ENCODE results near the gene TLR9.
"Not testable (repeated sequence)": the region's sequence is repeated elsewhere in the genome, so short reads cannot be mapped to it uniquely, and the experiment has no call there.

TLR9 gene

DNA sequence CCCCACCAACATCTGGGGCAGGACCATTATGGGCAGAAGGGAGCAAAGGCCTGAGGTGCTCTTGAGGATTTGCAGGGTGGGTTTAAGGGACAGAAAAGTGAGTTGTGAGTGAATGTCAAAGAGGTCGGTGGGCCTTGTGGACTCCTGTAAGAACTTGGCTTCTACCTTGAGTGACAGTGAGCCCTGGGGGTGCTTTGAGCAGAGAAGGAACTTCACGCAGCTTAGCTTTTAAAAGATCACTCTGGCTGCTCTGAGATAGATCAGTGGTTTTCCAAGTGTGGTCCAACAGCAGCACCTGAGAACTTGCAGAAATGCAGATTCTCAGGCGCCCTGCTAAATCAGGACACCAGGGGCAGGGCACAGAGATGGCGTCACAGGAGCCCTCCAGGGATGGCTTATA lies 42.8 kb downstream of the TLR9 start:
- Histone ChIP-seq H3K4me3 (ENCODE audit: low read depth in 1 of 2, low read length in 2 of 2) (no peak overlapping the region), H3K9ac (ENCODE audit: low read depth, low read length) (no peak overlapping the region), H3K27me3 (ENCODE audit: insufficient read depth, low read length, poor library complexity) (no peaks in the 10 kb centered on the region), H3K4me1 (ENCODE audit: insufficient read depth, low read length) (no peaks in the 10 kb centered on the region), H4K20me1 (ENCODE audit: insufficient read depth, low read length) (no peaks in the 10 kb centered on the region), H3K79me2 (ENCODE audit: insufficient read depth, low read length) (no peaks in the 10 kb centered on the region), H3K9me3 (ENCODE audit: insufficient read depth, low read length, severe bottlenecking) (no peaks in the 10 kb centered on the region), H3K36me3 (ENCODE audit: insufficient read depth, low read length) (no peaks in the 10 kb centered on the region), H3K4me2 (ENCODE audit: insufficient read depth, low read length) (no peak overlapping the region), H3K27ac (ENCODE audit: low read length) (no peak overlapping the region), H2AFZ (ENCODE audit: low read depth, low read length) (no peak overlapping the region)
- DNase-seq (no peak), ATAC-seq (ENCODE audit: insufficient read depth, low read depth) (no peak)
- no peak for TF ChIP-seq EZH2 (IDR thresholded peaks at IDR 0.05; ENCODE audit: borderline replicate concordance, low read depth, low read length, severe bottlenecking)
- TF ChIP-seq, protein P1, sequence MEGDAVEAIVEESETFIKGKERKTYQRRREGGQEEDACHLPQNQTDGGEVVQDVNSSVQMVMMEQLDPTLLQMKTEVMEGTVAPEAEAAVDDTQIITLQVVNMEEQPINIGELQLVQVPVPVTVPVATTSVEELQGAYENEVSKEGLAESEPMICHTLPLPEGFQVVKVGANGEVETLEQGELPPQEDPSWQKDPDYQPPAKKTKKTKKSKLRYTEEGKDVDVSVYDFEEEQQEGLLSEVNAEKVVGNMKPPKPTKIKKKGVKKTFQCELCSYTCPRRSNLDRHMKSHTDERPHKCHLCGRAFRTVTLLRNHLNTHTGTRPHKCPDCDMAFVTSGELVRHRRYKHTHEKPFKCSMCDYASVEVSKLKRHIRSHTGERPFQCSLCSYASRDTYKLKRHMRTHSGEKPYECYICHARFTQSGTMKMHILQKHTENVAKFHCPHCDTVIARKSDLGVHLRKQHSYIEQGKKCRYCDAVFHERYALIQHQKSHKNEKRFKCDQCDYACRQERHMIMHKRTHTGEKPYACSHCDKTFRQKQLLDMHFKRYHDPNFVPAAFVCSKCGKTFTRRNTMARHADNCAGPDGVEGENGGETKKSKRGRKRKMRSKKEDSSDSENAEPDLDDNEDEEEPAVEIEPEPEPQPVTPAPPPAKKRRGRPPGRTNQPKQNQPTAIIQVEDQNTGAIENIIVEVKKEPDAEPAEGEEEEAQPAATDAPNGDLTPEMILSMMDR (IDR thresholded peaks at IDR 0.05; ENCODE audit: borderline replicate concordance, extremely low read depth, low read length, poor library complexity, severe bottlenecking) = no peak

GRCh38 chr3:52182196-52182595 lies 43.2 kb downstream of the TLR9 start:
- no peak for DNase-seq
- H3K4me2 ChIP-seq (ENCODE audit: insufficient read depth, low read length) = no peak overlapping the region
- no peak overlapping the region for H2AFZ ChIP-seq (ENCODE audit: low read depth, low read length)
- no peak for ATAC-seq (ENCODE audit: insufficient read depth, low read depth)
- no peaks in the 10 kb centered on the region for H3K9me3 ChIP-seq (ENCODE audit: insufficient read depth, low read length, severe bottlenecking)
- no peak overlapping the region for H3K27ac ChIP-seq (ENCODE audit: low read length)
- H3K4me1 ChIP-seq (ENCODE audit: insufficient read depth, low read length) = no peaks in the 10 kb centered on the region
- no peak overlapping the region for H3K9ac ChIP-seq (ENCODE audit: low read depth, low read length)
- TF ChIP-seq EZH2 (IDR thresholded peaks at IDR 0.05; ENCODE audit: borderline replicate concordance, low read depth, low read length, severe bottlenecking) = no peak
- TF ChIP-seq, protein P1 (IDR thresholded peaks at IDR 0.05; ENCODE audit: borderline replicate concordance, extremely low read depth, low read length, poor library complexity, severe bottlenecking) = no peak
- no peaks in the 10 kb centered on the region for H3K36me3 ChIP-seq (ENCODE audit: insufficient read depth, low read length)
- H3K79me2 ChIP-seq (ENCODE audit: insufficient read depth, low read length) = no peaks in the 10 kb centered on the region
- H3K27me3 ChIP-seq (ENCODE audit: insufficient read depth, low read length, poor library complexity) = no peaks in the 10 kb centered on the region
- H4K20me1 ChIP-seq (ENCODE audit: insufficient read depth, low read length) = no peaks in the 10 kb centered on the region
- no peak overlapping the region for H3K4me3 ChIP-seq (ENCODE audit: low read depth in 1 of 2, low read length in 2 of 2)

GRCh38 chr3:52181543-52181942 lies 43.9 kb downstream of the TLR9 start:
- no peak overlapping the region for H3K9ac ChIP-seq (ENCODE audit: low read depth, low read length)
- H4K20me1 ChIP-seq (ENCODE audit: insufficient read depth, low read length) = no peaks in the 10 kb centered on the region
- H3K79me2 ChIP-seq (ENCODE audit: insufficient read depth, low read length) = no peaks in the 10 kb centered on the region
- no peak overlapping the region for H2AFZ ChIP-seq (ENCODE audit: low read depth, low read length)
- H3K9me3 ChIP-seq (ENCODE audit: insufficient read depth, low read length, severe bottlenecking) = no peaks in the 10 kb centered on the region
- no peaks in the 10 kb centered on the region for H3K27me3 ChIP-seq (ENCODE audit: insufficient read depth, low read length, poor library complexity)
- no peaks in the 10 kb centered on the region for H3K4me1 ChIP-seq (ENCODE audit: insufficient read depth, low read length)
- H3K4me2 ChIP-seq (ENCODE audit: insufficient read depth, low read length) = no peak overlapping the region
- DNase-seq = no peak
- no peaks in the 10 kb centered on the region for H3K36me3 ChIP-seq (ENCODE audit: insufficient read depth, low read length)
- no peak overlapping the region for H3K27ac ChIP-seq (ENCODE audit: low read length)
- no peak for TF ChIP-seq EZH2 (IDR thresholded peaks at IDR 0.05; ENCODE audit: borderline replicate concordance, low read depth, low read length, severe bottlenecking)
- TF ChIP-seq, protein P1 (IDR thresholded peaks at IDR 0.05; ENCODE audit: borderline replicate concordance, extremely low read depth, low read length, poor library complexity, severe bottlenecking) = no peak
- ATAC-seq (ENCODE audit: insufficient read depth, low read depth) = no peak
- no peak overlapping the region for H3K4me3 ChIP-seq (ENCODE audit: low read depth in 1 of 2, low read length in 2 of 2)

GRCh38 chr3:52178537-52178936 lies 46.9 kb downstream of the TLR9 start:
- no peak for ATAC-seq (ENCODE audit: insufficient read depth, low read depth)
- H3K9ac ChIP-seq (ENCODE audit: low read depth, low read length) = no peak overlapping the region
- no peaks in the 10 kb centered on the region for H3K36me3 ChIP-seq (ENCODE audit: insufficient read depth, low read length)
- no peak overlapping the region for H3K4me2 ChIP-seq (ENCODE audit: insufficient read depth, low read length)
- no peaks in the 10 kb centered on the region for H3K9me3 ChIP-seq (ENCODE audit: insufficient read depth, low read length, severe bottlenecking)
- H2AFZ ChIP-seq (ENCODE audit: low read depth, low read length) = no peak overlapping the region
- no peak for DNase-seq
- no peak for TF ChIP-seq EZH2 (IDR thresholded peaks at IDR 0.05; ENCODE audit: borderline replicate concordance, low read depth, low read length, severe bottlenecking)
- TF ChIP-seq, protein P1 (IDR thresholded peaks at IDR 0.05; ENCODE audit: borderline replicate concordance, extremely low read depth, low read length, poor library complexity, severe bottlenecking) = no peak
- no peaks in the 10 kb centered on the region for H3K27me3 ChIP-seq (ENCODE audit: insufficient read depth, low read length, poor library complexity)
- H3K4me1 ChIP-seq (ENCODE audit: insufficient read depth, low read length) = no peaks in the 10 kb centered on the region
- no peak overlapping the region for H3K27ac ChIP-seq (ENCODE audit: low read length)
- H4K20me1 ChIP-seq (ENCODE audit: insufficient read depth, low read length) = no peaks in the 10 kb centered on the region
- no peaks in the 10 kb centered on the region for H3K79me2 ChIP-seq (ENCODE audit: insufficient read depth, low read length)
- H3K4me3 ChIP-seq (ENCODE audit: low read depth in 1 of 2, low read length in 2 of 2) = no peak overlapping the region

- ATAC-seq (ENCODE audit: insufficient read depth, low read depth); H3K79me2 ChIP-seq (ENCODE audit: insufficient read depth, low read length); H3K27me3 ChIP-seq (ENCODE audit: insufficient read depth, low read length, poor library complexity); H3K4me2 ChIP-seq (ENCODE audit: insufficient read depth, low read length); H3K4me1 ChIP-seq (ENCODE audit: insufficient read depth, low read length); H3K9ac ChIP-seq (ENCODE audit: low read depth, low read length); DNase-seq; H3K36me3 ChIP-seq (ENCODE audit: insufficient read depth, low read length); H3K4me3 ChIP-seq (ENCODE audit: low read depth in 1 of 2, low read length in 2 of 2); H4K20me1 ChIP-seq (ENCODE audit: insufficient read depth, low read length); H2AFZ ChIP-seq (ENCODE audit: low read depth, low read length); H3K27ac ChIP-seq (ENCODE audit: low read length); H3K9me3 ChIP-seq (ENCODE audit: insufficient read depth, low read length, severe bottlenecking): not testable (repeated sequence)
Observed at GRCh38 chr3:52178126-52178525, 47.3 kb downstream of the TLR9 start.

All from DND-41 (cell line).